Iris pigment epithelial cell (primary cell): ENCODE data around the gene NRTN.
A peak's percentile ranks its signal among the peaks of the same experiment; 100 is the strongest.
"Not testable (repeated sequence)": the region's sequence is repeated elsewhere in the genome, so short reads cannot be mapped to it uniquely, and the experiment has no call there.

Source experiments
- DNase-seq: peaks from one replicate; pipeline ENCODE4 v3.0.0-alpha.2; 2011; ENCODE audit warnings: low read depth

Gene NRTN

DNA sequence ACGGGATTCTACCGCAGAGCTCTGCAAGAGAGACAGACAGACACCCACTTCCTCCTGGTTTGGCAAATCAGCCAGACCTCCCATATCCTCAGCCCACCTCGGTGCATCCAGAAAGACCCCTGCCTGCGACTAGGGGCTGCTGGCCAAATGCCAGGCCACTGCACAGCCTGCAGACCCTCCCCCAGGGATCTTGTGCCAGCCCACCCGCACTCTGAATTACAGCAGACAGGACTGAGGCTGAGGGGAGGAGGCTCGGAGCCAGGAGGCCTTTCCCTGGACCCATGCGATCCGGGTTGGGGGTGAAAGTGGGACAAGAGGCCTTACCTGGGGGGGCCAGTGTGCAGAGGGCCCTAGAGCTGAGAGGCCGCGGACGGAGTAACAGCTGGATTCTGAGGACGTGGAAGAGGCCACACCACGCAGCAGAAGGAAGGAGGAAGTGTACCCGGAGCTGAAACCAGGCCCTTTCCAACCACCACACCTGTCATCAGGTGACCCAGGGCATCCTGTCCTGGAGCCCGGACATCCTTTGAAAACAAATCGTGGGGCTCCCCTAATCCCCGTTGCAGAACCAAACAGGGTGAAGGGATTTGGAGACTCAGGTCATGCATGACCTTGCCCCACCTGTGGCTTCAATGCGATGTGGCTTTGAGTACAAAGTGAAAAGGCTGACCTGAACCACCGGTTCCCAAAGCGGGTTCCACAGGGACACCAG is 33.6 kb downstream of the NRTN start:
- DNase-seq, result no peak

DNA sequence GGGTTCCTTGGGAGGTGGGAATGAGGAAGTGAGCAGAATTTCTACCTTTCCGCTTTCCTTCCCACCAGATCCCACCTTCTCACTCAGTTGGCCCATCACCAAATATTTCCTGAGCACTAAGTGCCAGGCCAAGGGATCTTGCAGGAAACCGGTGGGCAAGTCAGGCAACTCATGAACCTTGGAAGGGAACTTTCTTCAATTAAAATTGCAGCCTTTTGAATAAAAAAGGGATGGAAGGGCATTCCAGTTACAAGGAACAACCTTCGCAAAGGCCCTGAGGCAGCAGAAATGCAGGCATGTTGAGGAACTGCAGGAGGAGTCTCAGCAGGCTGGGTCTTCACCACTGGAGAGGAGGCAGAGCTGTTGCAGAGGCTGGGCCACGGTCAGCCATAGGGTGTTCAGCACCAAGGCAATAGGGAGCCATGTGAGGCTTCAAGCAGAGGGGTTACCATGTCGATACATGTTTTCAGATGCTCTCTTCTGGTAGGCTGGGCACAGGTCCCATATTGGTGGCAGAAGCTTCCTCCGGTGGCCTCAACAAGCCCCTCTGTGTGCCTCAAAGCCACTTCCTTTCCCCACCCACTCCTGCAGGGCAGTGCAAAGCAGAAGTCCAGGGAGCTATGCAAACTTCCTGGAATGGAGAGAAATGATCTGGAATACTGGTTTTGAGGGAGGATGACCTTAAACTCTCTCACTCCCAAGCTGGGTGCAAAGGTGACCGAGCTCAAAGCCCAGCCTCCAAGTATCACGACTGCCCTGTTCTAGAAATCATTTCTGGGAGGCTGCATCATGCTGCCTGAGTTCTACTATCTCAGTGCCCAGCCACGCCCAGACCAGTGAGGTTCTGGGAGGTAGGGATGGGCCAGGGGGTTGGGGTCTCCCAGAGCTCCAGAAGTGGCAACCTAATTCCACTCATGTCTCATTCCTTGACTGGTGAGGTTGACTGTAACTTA is 34.5 kb downstream of the NRTN start, which contains the start of gene FUT6:
TSS of gene FUT6 (minus strand) at position 638 of the 953 bp plus-strand sequence. CDS start 7,135 bp downstream, outside the sequence.
- no peak for DNase-seq

DNA sequence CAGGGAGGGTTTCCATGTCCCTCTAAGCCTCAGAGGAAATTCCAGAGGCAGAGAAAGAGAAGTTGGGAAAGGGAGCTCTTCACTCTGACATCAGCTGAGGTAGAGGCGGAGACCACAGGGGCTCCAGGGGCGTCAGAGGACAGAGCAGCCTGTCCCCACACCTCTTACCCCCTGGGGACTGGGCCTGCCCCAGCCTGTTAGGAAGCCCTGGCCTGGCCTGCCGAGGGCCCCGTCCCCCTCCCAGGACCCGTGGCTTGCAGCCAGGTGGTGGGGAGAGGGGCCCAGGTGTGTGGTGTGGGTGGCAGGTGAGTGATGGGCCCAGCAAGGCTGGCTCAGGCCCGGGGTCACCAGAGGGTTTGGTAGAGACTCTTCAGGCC is 36.9 kb downstream of the NRTN start:
- DNase-seq, result not testable (repeated sequence)

DNA sequence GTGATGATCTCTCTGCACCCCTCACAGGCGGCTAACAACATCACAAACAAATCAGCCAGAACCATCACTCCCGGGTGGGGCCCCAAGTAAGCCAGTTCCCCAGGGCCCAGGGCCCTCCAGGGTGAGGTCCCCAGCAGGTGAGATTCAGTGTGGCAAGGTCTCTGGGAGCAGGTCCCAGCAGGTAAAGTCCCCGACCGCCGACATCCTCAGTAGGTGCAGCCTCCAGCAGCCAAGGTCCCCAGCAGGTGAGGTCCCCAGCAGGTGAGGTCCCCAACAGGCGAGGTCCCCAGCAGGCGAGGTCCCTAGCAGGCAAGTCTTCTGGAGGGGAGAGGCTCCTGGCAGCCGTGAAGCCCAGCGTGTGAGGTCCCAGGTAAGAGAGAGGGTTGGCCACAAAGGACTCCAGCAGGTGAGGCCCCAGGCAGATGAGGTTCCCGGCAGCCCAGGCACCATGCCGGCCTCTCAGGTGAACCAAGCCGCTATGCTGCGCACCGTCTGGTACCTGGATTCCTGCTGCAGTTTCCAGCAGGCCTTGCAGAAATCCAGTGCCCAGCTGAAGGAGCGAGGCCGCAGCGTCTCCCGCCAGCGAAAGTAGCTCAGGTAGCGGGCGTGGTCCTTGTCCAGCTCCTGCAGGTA is 38.5 kb downstream of the NRTN start:
- DNase-seq, result no peak

DNA sequence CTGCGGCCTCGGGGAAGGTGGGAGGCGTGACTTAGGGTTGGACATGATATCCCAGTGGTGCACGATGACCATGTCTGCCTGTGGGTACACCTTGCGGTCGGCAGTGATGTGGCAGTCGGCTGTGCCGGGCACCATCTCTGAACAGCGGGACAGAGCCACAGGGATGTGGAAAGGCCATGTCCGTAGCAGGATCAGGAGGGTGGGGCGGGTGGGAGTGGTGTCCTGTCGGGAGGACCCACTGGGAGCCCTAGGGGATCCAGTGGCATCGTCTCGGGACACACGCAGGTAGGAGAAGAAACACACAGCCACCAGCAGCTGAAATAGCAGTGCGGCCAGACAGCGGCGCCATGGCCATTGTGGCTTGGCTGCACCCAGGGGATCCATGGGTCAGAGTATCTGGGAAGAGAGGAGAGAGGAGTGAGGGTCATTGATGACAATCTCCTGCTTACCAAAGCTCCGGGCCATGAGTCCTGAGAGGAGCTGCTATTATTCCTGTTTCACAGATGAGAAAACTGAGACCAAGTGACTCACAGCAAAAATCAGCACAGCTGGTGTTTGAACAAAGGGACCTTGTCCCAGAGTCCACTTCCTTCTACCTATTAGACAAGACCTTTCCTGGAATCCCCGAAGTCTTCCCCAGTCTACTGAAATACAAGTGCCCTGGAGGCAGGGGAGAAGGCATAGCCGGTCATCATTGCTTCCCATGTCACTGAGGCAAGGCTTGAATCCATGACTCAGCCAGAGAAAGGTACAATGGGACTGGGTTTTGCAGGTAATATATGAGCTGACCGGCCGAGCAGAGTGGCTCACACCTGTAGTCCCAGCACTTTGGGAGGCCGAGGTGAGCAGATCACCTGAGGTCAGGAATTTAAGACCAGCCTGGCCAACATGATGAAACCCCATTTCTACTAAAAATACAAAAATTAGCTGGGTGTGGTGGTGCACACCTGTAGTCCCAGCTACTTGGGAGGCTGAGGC is 39.9 kb downstream of the NRTN start:
- DNase-seq, result no peak

DNA sequence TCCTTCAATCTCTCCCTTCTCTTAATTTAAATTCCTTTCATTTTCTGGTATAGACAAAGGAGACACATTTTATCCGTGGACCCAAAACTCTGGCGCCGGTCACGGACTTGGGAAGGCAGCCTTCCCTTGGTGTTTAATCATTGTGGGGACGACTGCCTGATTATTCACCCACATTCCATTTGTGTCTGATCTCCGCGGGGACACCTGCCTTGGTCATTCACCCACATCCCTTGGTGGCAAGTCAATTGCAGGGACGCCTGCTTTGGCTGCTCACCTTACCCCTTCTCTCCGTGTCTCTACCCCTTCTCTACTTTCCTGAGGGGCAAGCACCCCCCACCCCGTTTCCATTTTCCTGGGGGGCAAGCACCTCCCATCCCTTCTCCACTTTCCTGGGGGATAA is 43.0 kb downstream of the NRTN start:
- DNase-seq, result not testable (repeated sequence)

DNA sequence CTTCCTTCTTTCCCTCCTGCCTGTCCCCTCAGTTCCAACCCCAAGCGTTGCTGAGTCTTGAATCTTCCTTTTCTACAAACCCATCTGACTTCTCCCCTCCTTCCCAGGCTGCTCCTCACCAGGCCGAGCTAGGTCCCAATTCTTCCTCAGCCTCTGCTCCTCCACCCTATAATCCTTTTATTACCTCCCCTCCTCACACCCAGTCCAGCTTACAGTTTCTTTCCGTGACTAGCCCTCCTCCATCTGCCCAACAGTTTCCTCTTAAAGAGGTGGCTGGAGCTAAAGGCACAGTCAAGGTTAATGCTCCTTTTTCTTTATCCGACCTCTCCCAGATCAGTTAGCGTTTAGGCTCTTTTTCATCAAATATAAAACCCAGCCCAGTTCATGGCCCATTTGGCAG is 43.8 kb downstream of the NRTN start:
- DNase-seq, result not testable (repeated sequence)

DNA sequence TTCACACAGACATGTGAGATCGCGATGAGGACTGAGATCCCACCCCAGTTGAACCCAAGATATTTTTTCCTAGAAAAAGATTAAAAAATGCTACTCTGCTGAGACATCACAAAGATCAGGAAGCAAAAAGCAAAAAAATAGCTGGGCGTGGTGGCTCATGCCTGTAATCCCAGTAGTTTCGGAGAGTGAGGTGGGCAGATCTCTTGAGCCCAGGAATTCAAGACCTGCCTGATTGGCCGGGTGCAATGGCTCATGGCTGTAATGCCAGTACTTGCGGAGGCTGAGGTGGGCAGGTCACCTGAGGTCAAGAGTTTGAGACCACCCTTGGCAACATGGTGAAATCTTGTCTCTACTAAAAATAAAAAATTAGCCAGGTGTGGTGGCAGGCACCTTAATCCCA is 45.3 kb downstream of the NRTN start:
- no peak for DNase-seq

DNA sequence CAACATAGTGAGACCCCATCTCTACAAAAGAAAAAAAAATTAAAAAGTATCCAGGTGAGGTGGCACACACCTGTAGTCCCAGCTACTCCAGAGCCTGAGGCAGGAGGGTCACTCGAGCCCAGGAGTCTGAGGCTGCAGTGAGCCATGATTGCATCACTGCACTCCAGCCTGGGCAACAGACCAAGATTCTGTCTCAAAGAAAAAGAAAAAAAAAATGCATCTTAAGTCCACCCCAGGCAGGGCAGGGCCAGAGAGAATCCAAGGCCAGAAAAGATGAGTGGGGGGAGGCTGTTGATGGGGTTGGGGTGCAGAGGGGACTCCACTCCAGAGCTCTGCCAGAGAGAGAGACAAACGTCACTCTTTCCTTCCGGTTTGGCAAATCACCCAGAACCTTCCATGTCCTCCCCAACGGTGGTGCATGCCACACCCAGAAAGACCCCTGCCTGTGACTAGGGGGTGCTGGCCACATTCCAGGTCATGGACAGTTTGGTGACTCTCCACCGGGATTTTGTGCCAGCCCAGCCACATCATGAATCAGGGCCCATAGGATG is 46.0 kb downstream of the NRTN start:
- peak; percentile 55 for DNase-seq

DNA sequence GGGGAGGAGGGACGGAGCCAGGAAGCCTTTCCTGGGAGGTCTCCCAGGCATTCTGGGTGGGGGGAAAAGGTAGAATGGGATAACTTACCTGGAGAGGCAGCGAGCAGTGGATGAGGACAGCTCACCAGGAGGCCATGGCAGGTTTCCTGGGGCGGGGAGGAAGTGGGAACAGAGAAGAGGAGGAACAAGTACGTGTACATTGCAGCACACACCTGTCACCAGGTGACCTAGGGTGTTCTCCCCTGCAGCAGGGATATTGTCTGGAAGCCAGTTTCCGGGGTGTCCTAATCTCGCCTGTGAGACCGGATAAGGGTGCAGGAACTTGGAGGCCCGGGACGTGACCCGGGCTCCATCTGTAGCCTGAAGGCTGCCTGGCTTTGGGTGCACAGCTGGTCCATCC is 46.4 kb downstream of the NRTN start, which contains the start of gene FUT3:
TSS of gene FUT3 (minus strand) at position 148 of the 400 bp plus-strand sequence.
- DNase-seq, result no peak

DNA sequence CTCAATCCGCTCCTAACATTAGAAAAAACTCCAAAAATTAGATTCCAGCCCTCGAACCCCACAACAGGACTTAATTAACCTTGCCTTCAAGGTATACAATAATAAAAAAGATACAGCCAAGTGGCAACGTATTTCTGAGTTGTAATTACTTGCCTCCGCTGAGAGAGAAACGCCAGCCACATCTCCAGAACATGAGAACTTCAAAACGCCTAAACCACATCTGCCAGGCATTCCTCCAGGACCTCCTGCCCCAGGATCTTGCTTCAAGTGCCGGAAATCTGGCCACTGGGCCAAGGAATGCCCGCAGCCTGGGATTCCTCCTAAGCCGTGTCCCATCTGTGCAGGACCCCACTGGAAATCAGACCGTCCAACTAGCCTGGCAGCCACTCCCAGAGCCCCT is 49.3 kb downstream of the NRTN start:
- not testable (repeated sequence) for DNase-seq

DNA sequence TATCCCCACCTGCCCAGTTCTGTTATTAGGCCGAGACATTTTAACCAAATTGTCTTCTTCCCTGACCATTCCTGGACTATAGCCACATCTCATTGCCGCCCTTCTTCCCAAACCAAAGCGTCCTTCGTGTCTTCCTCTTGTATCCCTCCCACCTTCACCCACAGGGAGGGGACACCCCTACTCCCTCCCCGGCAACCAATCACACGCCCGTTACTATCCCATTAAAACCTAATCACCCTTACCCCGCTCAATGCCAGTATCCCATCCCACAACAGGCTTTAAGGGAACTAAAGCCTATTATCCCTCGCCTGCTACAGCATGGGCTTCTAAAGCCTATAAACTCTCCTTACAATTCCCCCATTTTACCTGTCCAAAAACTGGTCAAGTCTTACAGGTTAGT is 50.3 kb downstream of the NRTN start:
- DNase-seq, result not testable (repeated sequence)

DNA sequence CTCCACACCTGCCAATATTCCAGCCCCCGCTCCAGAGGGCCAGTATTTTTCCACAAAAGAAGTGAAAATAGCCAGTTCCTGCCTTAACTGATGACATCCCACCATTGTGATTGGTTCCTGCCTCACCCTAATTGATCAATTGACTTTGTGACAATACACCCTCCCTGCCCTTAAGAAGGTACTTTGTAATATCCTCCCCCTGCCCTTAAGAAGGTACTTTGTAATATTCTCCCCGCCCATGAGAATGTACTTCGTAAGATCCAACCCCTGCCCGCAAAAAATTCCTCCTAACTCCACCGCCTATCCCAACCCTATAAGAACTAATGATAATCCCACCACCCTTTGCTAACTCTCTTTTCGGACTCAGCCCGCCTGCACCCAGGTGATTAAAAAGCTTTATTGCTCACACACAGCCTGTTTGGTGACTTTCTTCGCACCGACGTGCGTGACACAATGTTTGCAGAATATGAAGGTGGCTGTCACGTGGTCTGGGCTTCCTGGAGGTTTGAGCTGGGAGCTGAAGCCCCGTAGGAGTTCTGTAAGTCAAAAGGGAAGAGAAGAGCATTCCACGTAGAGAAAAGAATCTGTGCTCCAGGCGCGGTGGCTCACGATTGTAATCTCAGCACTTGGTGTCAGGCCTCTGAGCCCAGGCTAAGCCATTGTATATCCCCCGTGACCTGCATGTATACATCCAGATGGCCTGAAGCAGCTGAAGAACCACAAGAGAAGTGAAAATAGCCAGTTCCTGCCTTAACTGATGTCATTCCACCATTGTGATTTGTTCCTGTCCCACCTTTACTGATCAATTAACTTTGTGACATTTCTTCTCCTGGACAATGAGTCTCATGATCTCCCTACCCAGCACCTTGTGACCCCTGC is 52.6 kb downstream of the NRTN start:
- no peak for DNase-seq

DNA sequence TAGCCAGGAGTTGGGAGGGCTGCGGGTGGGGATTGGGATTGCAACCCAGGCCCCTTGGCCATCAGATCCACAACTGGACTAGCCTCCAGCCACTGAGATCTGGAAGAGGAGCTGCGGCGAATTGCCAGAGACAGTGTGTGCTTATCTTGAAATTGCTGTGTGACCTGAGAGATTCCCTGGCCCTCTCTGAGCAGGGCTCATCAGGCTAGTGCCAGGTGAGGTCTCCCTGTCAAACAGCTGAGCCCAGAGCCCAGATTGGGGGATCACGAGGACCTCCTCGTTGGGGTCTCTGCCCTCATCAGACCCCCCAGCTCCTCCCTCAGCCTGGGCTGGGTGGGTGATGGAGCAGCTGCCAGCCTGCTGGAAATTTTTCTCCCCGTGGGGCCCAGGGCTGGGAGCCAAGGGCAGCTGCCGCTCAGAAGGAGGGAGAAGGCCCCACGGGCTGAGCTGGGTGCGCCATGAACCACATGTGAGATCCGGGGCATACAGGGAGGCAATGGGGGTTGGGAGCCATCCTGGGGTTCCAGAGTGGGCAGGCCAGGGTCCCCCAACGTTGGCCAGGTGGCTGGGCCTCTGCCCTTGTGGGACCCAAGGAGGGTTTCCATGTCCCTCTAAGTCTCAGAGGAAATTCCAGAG is 58.3 kb downstream of the NRTN start:
- DNase-seq, result no peak

DNA sequence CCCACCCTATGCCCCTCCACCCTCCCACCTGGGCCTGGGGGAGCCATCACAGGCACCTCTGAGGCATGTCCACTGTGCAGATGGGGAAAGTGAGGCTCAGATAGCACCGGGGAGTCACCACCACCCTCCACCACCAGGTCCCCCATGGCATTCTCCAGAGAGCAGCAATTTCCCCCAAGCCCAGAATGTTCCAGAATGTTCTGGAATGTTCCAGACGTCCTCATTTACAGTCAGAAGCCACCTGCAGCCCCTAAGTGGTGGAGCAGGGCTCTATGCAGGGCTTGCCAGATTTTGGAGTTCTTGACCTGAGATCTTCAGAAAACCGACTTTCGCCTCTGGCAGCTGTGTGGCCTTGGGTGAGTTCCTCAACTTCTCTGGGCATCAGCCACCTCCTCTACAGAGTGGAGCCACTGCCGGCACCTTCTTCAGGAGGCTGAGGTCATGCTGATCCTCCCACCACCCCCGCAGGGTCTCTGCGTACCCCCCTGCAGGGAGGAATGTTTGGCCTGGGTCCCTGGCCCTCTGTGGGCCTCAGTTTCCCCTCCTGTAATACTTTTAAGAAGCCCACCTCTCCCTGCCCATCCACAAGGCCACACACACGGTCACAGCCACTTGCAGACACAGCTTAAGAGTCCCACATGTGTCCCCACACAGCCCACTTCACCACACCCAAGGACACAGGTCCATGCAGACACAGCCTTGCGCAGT is 59.3 kb downstream of the NRTN start:
- no peak for DNase-seq

DNA sequence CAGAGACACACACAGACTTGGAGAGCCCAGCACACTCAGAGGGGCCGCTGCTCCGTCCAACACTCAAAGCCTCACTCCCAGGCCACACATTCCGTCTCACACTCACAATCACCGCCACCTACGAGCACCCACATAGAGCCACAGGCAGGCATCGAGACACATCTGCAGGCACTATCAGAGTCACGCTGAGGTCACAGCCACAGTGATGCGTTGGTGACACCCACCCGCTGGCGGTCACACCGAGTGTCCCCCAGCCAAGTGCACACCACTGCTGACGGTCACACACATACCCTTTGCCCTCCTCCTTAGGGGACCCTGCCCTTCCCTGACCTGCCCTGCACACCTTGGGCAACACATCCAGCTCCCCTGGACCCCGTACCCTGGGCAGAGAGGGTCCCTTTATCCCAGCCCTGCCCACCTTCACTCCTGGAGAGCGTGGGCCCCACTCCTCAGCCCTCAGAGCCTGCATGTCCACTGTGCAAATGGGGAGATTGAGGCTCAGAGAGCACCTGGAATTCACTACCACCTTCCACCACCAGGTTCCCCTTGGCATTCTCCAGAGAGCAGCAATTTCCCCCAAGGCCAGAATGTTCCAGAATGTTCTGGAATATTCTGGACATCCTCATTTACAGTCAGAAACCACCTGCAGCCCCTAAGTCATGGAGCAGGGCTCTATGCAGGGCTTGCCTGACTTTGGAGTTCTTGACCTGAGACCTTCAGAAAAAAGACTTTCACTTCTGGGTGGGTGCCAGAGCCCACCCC is 60.0 kb downstream of the NRTN start:
- no peak for DNase-seq

DNA sequence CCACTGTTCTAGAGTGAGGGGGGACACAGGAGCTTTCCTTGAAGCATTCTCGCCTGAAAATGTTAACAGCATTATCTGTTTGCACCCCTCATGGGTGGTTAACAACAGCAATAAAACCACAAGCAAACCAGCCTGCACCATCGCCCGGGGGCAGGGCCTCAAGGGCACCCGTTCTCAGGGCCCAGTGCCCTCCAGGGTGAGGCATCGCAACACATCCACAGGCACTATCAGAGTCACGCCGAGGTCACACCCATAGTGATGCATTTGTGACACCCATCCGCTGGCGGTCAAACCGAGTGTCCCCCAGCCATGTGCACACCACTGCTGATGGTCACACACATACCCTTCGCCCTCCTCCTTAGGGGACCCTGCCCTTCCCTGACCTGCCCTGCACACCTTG is 60.9 kb downstream of the NRTN start:
- DNase-seq, result no peak
